HepG2 (cell line): ENCODE results near the gene PDZD2. TPM values are rescaled to one million over a fixed set of nuclear protein-coding genes. Genes with fewer than 3 reads are reported as not detected.

Source experiments
- ATAC-seq: fragments of 200-7000 bp; cut with Tn5 transposase; 3 replicates; pipeline ENCODE4 v1.9.1; 2020; ENCODE audit warnings: mild to moderate bottlenecking, moderate library complexity
- BruUV-seq: library from RNA; stranded (reverse); fragments of 400-500 nt; replicated peaks from 2 replicates; lab custom pipeline; 2021; lab: Mats Ljungman, UMichigan
- CTCF ChIA-PET: fragments of 300-600 bp; formaldehyde crosslinking; extraction: SDS; loops from one replicate; lab custom pipeline; 2021; ENCODE audit warnings: low total read pairs, inconsistent platforms, low intra/inter-chr PET ratio; lab: Yijun Ruan, JAX
- POLR2A ChIA-PET: fragments of 350-600 bp; sonication (Branson Sonifier 250); formaldehyde crosslinking; loops from one replicate; lab custom pipeline; 2020; ENCODE audit warnings: antibody characterized with exemption, inconsistent platforms; lab: Yijun Ruan, JAX
- DNase-seq: peaks from one replicate; pipeline ENCODE4 v3.0.0-alpha.2; 2015; ENCODE audit warnings: low spot score
- FAIRE-seq: peaks from 3 replicates; lab custom pipeline; 2011; peaks lifted over from hg19 to GRCh38; lab: Jason Lieb, UNC
- H2AFZ ChIP-seq: one replicate; pipeline ENCODE4 v1.6.1; 2011; ENCODE audit warnings: low read length, inconsistent platforms
- H3K27ac ChIP-seq: fragments of 300-600 bp; 3 replicates; pipeline ENCODE4 v1.8.0; 2011; ENCODE audit warnings: mixed run types, mild to moderate bottlenecking, mixed read lengths, low read length, inconsistent platforms; ENCODE audit not compliant: insufficient read depth; ENCODE audit errors: extremely low read length
- H3K27me3 ChIP-seq, 2 experiments: fragments of 200-600 bp in 1 of 2; 2 replicates in 1 of 2; 3 replicates in 1 of 2; pipeline versions ENCODE4 v1.6.0 to v1.8.0; 2011; ENCODE audit warnings: low read length in 2 of 2, mild to moderate bottlenecking in 2 of 2, moderate library complexity in 2 of 2, inconsistent platforms in 1 of 2; ENCODE audit not compliant: insufficient read depth in 2 of 2, control insufficient read depth in 1 of 2
- H3K36me3 ChIP-seq, 2 experiments: fragments of 200-600 bp in 1 of 2; replicated peaks in 1 of 2; 2 replicates in 1 of 2; 3 replicates in 1 of 2; pipeline versions ENCODE4 v1.5.1 to v1.8.0; 2011; ENCODE audit warnings: low read length in 2 of 2, inconsistent platforms in 1 of 2; ENCODE audit not compliant: insufficient read depth in 2 of 2, control insufficient read depth in 1 of 2
- H3K4me1 ChIP-seq: 2 replicates; pipeline ENCODE4 v1.5.1; 2012; ENCODE audit warnings: low read length, inconsistent platforms; ENCODE audit not compliant: insufficient read depth
- H3K4me2 ChIP-seq: 2 replicates; pipeline ENCODE4 v1.6.0; 2011; ENCODE audit warnings: low read depth, low read length, inconsistent platforms
- H3K4me3 ChIP-seq, 3 experiments: fragments of 200-600 bp in 1 of 3; sonication (generic), shearing (Covaris generic) in 1 of 3; replicated peaks in 1 of 3; 2 replicates each; pipeline ENCODE4 v1.5.1; 2011 to 2016; ENCODE audit warnings: low read length in 3 of 3, inconsistent platforms in 2 of 3, low read depth in 2 of 3, mild to moderate bottlenecking in 2 of 3, control low read depth in 1 of 3, mixed read lengths in 1 of 3; ENCODE audit not compliant: insufficient read depth in 1 of 3
- H3K79me2 ChIP-seq: one replicate; pipeline ENCODE4 v1.6.1; 2011; ENCODE audit warnings: low read length, inconsistent platforms; ENCODE audit not compliant: insufficient read depth
- H3K9ac ChIP-seq: 2 replicates; pipeline ENCODE4 v1.6.0; 2011; ENCODE audit warnings: mild to moderate bottlenecking, low read depth, low read length, inconsistent platforms; ENCODE audit not compliant: insufficient read depth
- H3K9me3 ChIP-seq: 2 replicates; pipeline ENCODE4 v1.5.1; 2012; ENCODE audit warnings: mild to moderate bottlenecking, low read length
- H4K20me1 ChIP-seq: 2 replicates; pipeline ENCODE4 v1.6.0; 2011; ENCODE audit warnings: inconsistent platforms, mild to moderate bottlenecking, low read length, moderate library complexity; ENCODE audit not compliant: insufficient read depth
- DR1 ChIP-seq: sonication (generic); formaldehyde crosslinking; IDR thresholded peaks from 2 replicates; pipeline ENCODE4 v1.8.0; 2021; ENCODE audit warnings: mild to moderate bottlenecking, missing genetic modification reagents, inconsistent platforms
- GZF1 ChIP-seq: sonication (generic); formaldehyde crosslinking; IDR thresholded peaks from 2 replicates; pipeline ENCODE4 v1.5.1; 2020; ENCODE audit warnings: mild to moderate bottlenecking, missing genetic modification reagents
- REL ChIP-seq: sonication (generic); formaldehyde crosslinking; conservative IDR thresholded peaks from 2 replicates; pipeline ENCODE4 v1.8.0; 2022; ENCODE audit warnings: mild to moderate bottlenecking, missing genetic modification reagents, moderate library complexity
- RFXANK ChIP-seq: IDR thresholded peaks from 2 replicates; pipeline ENCODE4 v1.6.1; 2016
- WGBS: methylation state at CpG from one replicate; pipeline ENCODE4 v1.1.6; 2017; ENCODE audit warnings: low lambda C conversion rate; 5-methylcytosine and 5-hydroxymethylcytosine counted together
- in situ Hi-C: cut with HindIII; loops from 2 replicates; pipeline ENCODE4 v1.10.0; 2017; ENCODE audit warnings: low pct_unique_long_range_greater_than_20kb; ENCODE audit not compliant: extremely low pct_ligation_motif_present
- intact Hi-C: fragments of 100-400 bp; cut with micrococcal nuclease; formaldehyde crosslinking; loops from one replicate; pipeline ENCODE4 v1.10.0; 2022; ENCODE audit not compliant: unreplicated experiment
- polyA plus RNA-seq, 8 experiments: library from polyadenylated mRNA; depleted of rRNA in 3 of 8; stranded (reverse) in 7 of 8; unstranded in 1 of 8; fragments of >200 nt; fragmentation: Illumina TruSeq in 4 of 8; extraction: Trizol in 4 of 8; gene quantifications; 2 replicates each; pipeline versions ENCODE4 v1.2.1 to v1.2.3, GENCODE V29; 2011 to 2016; ENCODE audit warnings: low read depth in 4 of 8, missing spikeins in 1 of 8, mixed read lengths in 1 of 8; ENCODE audit not compliant: insufficient read depth in 1 of 8
- total RNA-seq, 5 experiments: library from RNA; depleted of rRNA; stranded (reverse); fragments of >200 nt; fragmentation: Illumina TruSeq; extraction: Trizol; gene quantifications; 2 replicates each; pipeline ENCODE4 v1.2.3, GENCODE V29; 2016; ENCODE audit warnings: low read depth in 1 of 5
- TF ChIP-seq, protein P1 (sequence below), 2 experiments: sonication (generic) in 1 of 2; formaldehyde crosslinking in 1 of 2; IDR thresholded peaks; 2 replicates each; pipeline versions ENCODE4 v1.6.1 to v1.9.0; 2014 to 2022; ENCODE audit warnings: antibody characterized with exemption in 1 of 2, borderline replicate concordance in 1 of 2, inconsistent platforms in 1 of 2, low read depth in 1 of 2, missing genetic modification reagents in 1 of 2
- TF ChIP-seq, protein P2 (sequence below): sonication (generic); formaldehyde crosslinking; IDR thresholded peaks from 2 replicates; pipeline ENCODE4 v1.4.0; 2020; ENCODE audit warnings: mild to moderate bottlenecking, missing genetic modification reagents
- TF ChIP-seq, protein P3 (sequence below): sonication (generic); formaldehyde crosslinking; IDR thresholded peaks from 2 replicates; pipeline ENCODE4 v1.5.1; 2020; ENCODE audit warnings: missing genetic modification reagents, mild to moderate bottlenecking, borderline replicate concordance
- TF ChIP-seq, protein P4 (sequence below): sonication (generic); formaldehyde crosslinking; IDR thresholded peaks from 2 replicates; pipeline ENCODE4 v1.8.0; 2022; ENCODE audit warnings: missing genetic modification reagents, mild to moderate bottlenecking, borderline replicate concordance

Gene PDZD2
- total and polyA plus RNA-seq, 2 of the 13 experiments (the other 11 are each of a cell fraction or from before 2014, with no cell fraction given): 0.04 TPM; not detected in 1

DNA sequence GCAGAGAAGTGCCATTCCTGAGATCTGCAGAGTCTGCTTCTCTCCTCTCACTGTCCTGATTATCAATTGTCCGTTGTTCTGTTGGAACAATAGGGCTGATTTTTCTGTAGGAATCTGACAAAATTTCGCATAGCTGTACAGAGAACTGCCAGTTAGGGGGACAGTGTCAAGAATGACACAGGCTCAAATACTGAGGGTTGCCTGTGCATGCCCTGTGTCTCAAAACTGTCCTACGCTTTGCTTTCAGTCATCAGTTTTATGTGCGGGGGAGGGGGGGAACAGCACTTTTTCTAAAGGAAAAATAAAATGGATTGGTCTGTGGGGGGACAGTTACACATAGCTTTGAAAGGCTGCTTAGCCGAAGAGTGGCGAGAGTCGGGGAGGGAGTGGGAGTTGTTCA lies 248.6 kb downstream of the PDZD2 start:
- Histone ChIP-seq H4K20me1 (no peaks in the 10 kb centered on the region), H3K27ac (no peak overlapping the region), H3K9ac (no peak overlapping the region), H3K27me3 (peaks cover 5 to 15% of the 10 kb centered on the region in 2 experiments; a peak in 4 of 5 replicates), H3K9me3 (no peaks in the 10 kb centered on the region), H3K4me2 (no peak overlapping the region), H2AFZ (no peak overlapping the region), H3K4me1 (no peaks in the 10 kb centered on the region), H3K36me3 (no peaks in the 10 kb centered on the region), H3K79me2 (no peaks in the 10 kb centered on the region), H3K4me3 (no peak overlapping the region)
- BruUV-seq: no TSS peak
- no peak for FAIRE-seq
- no peak for DNase-seq
- no peak for ATAC-seq
- CTCF ChIA-PET: no interaction called here
- POLR2A ChIA-PET: no interaction called here
- in situ Hi-C loops: no loop called here
- intact Hi-C loops: no loop called here
- 57% methylated on average over 7 of the region's 7 CpGs for WGBS
- TF ChIP-seq, protein P1, sequence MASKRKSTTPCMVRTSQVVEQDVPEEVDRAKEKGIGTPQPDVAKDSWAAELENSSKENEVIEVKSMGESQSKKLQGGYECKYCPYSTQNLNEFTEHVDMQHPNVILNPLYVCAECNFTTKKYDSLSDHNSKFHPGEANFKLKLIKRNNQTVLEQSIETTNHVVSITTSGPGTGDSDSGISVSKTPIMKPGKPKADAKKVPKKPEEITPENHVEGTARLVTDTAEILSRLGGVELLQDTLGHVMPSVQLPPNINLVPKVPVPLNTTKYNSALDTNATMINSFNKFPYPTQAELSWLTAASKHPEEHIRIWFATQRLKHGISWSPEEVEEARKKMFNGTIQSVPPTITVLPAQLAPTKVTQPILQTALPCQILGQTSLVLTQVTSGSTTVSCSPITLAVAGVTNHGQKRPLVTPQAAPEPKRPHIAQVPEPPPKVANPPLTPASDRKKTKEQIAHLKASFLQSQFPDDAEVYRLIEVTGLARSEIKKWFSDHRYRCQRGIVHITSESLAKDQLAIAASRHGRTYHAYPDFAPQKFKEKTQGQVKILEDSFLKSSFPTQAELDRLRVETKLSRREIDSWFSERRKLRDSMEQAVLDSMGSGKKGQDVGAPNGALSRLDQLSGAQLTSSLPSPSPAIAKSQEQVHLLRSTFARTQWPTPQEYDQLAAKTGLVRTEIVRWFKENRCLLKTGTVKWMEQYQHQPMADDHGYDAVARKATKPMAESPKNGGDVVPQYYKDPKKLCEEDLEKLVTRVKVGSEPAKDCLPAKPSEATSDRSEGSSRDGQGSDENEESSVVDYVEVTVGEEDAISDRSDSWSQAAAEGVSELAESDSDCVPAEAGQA (IDR thresholded peaks at IDR 0.05; ENCODE audit: low read depth): no peak
- TF ChIP-seq, protein P1 (CRISPR knock-in tag; IDR thresholded peaks at IDR 0.05; ENCODE audit: borderline replicate concordance): no peak
- TF ChIP-seq, protein P2, sequence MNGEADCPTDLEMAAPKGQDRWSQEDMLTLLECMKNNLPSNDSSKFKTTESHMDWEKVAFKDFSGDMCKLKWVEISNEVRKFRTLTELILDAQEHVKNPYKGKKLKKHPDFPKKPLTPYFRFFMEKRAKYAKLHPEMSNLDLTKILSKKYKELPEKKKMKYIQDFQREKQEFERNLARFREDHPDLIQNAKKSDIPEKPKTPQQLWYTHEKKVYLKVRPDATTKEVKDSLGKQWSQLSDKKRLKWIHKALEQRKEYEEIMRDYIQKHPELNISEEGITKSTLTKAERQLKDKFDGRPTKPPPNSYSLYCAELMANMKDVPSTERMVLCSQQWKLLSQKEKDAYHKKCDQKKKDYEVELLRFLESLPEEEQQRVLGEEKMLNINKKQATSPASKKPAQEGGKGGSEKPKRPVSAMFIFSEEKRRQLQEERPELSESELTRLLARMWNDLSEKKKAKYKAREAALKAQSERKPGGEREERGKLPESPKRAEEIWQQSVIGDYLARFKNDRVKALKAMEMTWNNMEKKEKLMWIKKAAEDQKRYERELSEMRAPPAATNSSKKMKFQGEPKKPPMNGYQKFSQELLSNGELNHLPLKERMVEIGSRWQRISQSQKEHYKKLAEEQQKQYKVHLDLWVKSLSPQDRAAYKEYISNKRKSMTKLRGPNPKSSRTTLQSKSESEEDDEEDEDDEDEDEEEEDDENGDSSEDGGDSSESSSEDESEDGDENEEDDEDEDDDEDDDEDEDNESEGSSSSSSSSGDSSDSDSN (CRISPR knock-in tag): no peak
- TF ChIP-seq, protein P3, sequence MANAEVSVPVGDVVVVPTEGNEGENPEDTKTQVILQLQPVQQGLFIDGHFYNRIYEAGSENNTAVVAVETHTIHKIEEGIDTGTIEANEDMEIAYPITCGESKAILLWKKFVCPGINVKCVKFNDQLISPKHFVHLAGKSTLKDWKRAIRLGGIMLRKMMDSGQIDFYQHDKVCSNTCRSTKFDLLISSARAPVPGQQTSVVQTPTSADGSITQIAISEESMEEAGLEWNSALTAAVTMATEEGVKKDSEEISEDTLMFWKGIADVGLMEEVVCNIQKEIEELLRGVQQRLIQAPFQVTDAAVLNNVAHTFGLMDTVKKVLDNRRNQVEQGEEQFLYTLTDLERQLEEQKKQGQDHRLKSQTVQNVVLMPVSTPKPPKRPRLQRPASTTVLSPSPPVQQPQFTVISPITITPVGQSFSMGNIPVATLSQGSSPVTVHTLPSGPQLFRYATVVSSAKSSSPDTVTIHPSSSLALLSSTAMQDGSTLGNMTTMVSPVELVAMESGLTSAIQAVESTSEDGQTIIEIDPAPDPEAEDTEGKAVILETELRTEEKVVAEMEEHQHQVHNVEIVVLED (CRISPR knock-in tag): no peak
- TF ChIP-seq REL (no peak), GZF1 (CRISPR knock-in tag) (no peak), DR1 (no peak), RFXANK (CRISPR knock-in tag) (no peak)
- TF ChIP-seq, protein P4, sequence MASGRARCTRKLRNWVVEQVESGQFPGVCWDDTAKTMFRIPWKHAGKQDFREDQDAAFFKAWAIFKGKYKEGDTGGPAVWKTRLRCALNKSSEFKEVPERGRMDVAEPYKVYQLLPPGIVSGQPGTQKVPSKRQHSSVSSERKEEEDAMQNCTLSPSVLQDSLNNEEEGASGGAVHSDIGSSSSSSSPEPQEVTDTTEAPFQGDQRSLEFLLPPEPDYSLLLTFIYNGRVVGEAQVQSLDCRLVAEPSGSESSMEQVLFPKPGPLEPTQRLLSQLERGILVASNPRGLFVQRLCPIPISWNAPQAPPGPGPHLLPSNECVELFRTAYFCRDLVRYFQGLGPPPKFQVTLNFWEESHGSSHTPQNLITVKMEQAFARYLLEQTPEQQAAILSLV (CRISPR knock-in tag): no peak
